Upper lobe of left lung (tissue), 6 donors: ENCODE data around the gene IL1R1. TPM values are rescaled to one million over a fixed set of nuclear protein-coding genes. Genes with fewer than 3 reads are reported as not detected.
A peak's percentile ranks its signal among the peaks of the same experiment; 100 is the strongest.

Source experiments
- ATAC-seq, 2 donors: fragments of 200-7000 bp; cut with Tn5 transposase; one replicate each; pipeline ENCODE4 v1.9.1; 2022; ENCODE audit warnings: mild to moderate bottlenecking in 2 of 2, moderate library complexity in 2 of 2; ENCODE audit not compliant: low FRiP score in 2 of 2
- DNase-seq, 2 donors: peaks; one replicate each; pipeline ENCODE4 v3.0.0-alpha.2; 2019 to 2020
- H3K27ac ChIP-seq, 4 donors: fragments of 200-600 bp; sonication (generic); one replicate each; pipeline ENCODE4 v1.5.1; 2016 to 2019
- H3K27me3 ChIP-seq, 4 donors: fragments of 200-600 bp; sonication (generic); one replicate each; pipeline ENCODE4 v1.5.1; 2017 to 2019
- H3K36me3 ChIP-seq, 4 donors: fragments of 200-600 bp; sonication (generic); one replicate each; pipeline ENCODE4 v1.5.1; 2016 to 2019
- H3K4me1 ChIP-seq, 4 donors: fragments of 200-600 bp; sonication (generic); one replicate each; pipeline ENCODE4 v1.5.1; 2018 to 2019
- H3K4me3 ChIP-seq, 4 donors: fragments of 200-600 bp; sonication (generic); one replicate each; pipeline ENCODE4 v1.5.1; 2017 to 2019; ENCODE audit warnings: mild to moderate bottlenecking in 2 of 4, moderate library complexity in 1 of 4
- H3K9me3 ChIP-seq, 4 donors: fragments of 200-600 bp; sonication (generic); one replicate each; pipeline ENCODE4 v1.5.1; 2018 to 2019
- EP300 ChIP-seq, 4 donors: sonication (generic); formaldehyde crosslinking; IDR thresholded peaks; one replicate each; pipeline ENCODE4 v1.5.1; 2017; ENCODE audit warnings: antibody characterized with exemption in 4 of 4, control low read depth in 2 of 4
- POLR2A ChIP-seq, 4 donors: fragments of 450-650 bp; IDR thresholded peaks; one replicate each; pipeline ENCODE4 v1.5.1; 2016 to 2017; ENCODE audit warnings: antibody characterized with exemption in 4 of 4, mild to moderate bottlenecking in 2 of 4
- POLR2AphosphoS5 ChIP-seq, 2 donors: sonication (generic); formaldehyde crosslinking; IDR thresholded peaks; one replicate each; pipeline ENCODE4 v1.5.1; 2017; ENCODE audit warnings: antibody characterized with exemption in 2 of 2
- WGBS, 2 donors: methylation state at CpG; one replicate each; pipeline ENCODE4 v1.1.5; 2017 to 2018; 5-methylcytosine and 5-hydroxymethylcytosine counted together
- total RNA-seq, 6 donors: library from RNA; depleted of rRNA in 4 of 6; stranded (reverse); fragments of >200 nt in 4 of 6; gene quantifications; one replicate each; pipeline versions ENCODE4 v1.1.0 to v1.2.1, GENCODE V29; 2016 to 2021
- TF ChIP-seq, protein P1 (sequence below), 6 experiments: fragments of 450-650 bp in 4 of 6; fragments of 200-600 bp in 2 of 6; sonication (generic) in 2 of 6; IDR thresholded peaks; one replicate each; pipeline ENCODE4 v1.5.1; 2016 to 2019; ENCODE audit warnings: antibody characterized with exemption in 6 of 6
- donor health status: DM: no; HTN: no; CAD: no; lungs with moderate emphysema.
- donor health status: DM: no; HTN: yes; CAD: no; lungs with severe emphysema.

The IL1R1 gene
- total RNA-seq, 6 donors from 2014 or later = 48.2 to 148 (median 111) TPM

DNA sequence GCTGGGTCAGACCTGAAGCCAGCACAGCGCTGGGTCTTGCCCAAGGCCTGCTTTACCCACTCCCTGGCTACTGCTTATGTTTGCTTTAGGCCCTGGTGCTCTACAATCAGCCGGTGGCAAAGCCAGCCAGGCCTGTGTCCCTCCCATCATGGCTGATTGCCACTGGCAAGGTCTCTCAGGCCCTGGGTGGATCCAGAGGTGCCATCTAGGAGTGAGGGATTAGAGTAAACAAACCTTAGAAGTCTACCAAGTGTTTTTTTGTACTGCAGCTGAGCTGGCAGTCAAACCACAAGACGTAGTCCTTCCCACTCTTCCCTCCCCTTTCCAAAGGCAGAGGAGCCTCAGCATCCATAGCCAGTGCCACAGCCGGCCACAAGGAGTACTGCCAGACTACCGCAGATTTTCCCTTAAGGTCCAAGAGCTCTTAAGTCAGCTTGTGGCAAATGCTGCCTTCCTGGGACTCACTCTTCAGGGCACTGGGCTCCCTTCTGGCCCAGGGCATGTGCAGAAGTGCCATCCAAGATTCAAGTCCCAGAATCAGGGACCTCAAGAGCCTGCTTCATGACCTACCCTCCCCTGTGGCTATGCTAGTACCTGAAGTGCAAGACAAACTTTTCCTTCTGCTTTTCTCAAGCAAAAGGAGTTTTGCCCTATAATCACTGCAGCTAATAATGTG, 64.3 kb downstream of the IL1R1 start:
- peak in 1 of 2 donors; percentile 53 for ATAC-seq
- Histone ChIP-seq H3K27me3 (no peaks in the 10 kb centered on the region), H3K27ac (peak overlapping the region in 1 of 4 donors; percentile 0)

DNA sequence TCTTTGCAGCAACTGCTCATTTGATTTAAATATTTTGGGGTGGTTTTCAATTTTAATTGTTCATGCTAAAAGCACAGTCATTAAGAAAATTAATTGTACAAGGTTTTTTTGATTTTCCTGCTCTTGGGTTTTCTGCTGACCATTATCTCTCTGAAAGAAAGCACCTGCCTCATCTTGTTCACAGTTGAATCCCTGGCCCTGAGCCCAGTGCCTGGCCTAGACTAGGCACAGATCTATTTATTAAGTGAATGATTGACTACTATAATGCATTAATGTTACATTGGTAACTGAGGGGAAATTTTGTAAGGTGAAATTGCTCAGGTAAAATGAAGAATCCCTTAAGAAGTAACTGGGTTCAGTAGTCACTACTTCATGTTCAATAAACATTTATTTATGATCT, 66.2 kb downstream of the IL1R1 start:
- Histone ChIP-seq H3K27ac (no peak overlapping the region), H3K4me1 (no peaks in the 10 kb centered on the region), H3K9me3 (no peaks in the 10 kb centered on the region), H3K36me3 (no peaks in the 10 kb centered on the region), H3K4me3 (no peak overlapping the region), H3K27me3 (no peaks in the 10 kb centered on the region)
- DNase-seq = no peak
- TF ChIP-seq POLR2A (IDR thresholded peaks at IDR 0.05) (no peak), POLR2AphosphoS5 (IDR thresholded peaks at IDR 0.05) (no peak), EP300 (IDR thresholded peaks at IDR 0.05) (no peak)
- TF ChIP-seq, protein P1, sequence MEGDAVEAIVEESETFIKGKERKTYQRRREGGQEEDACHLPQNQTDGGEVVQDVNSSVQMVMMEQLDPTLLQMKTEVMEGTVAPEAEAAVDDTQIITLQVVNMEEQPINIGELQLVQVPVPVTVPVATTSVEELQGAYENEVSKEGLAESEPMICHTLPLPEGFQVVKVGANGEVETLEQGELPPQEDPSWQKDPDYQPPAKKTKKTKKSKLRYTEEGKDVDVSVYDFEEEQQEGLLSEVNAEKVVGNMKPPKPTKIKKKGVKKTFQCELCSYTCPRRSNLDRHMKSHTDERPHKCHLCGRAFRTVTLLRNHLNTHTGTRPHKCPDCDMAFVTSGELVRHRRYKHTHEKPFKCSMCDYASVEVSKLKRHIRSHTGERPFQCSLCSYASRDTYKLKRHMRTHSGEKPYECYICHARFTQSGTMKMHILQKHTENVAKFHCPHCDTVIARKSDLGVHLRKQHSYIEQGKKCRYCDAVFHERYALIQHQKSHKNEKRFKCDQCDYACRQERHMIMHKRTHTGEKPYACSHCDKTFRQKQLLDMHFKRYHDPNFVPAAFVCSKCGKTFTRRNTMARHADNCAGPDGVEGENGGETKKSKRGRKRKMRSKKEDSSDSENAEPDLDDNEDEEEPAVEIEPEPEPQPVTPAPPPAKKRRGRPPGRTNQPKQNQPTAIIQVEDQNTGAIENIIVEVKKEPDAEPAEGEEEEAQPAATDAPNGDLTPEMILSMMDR (IDR thresholded peaks at IDR 0.05) = no peak
- ATAC-seq = no peak

More for the DNA sequence above, 64.3 kb downstream of the IL1R1 start:
- TF ChIP-seq, protein P1 (IDR thresholded peaks at IDR 0.05) = peak in 2 of 6 experiments; percentile 13 to 17
- TF ChIP-seq POLR2A (IDR thresholded peaks at IDR 0.05) = no peak
- no peak overlapping the region for H3K4me3 ChIP-seq
- no peaks in the 10 kb centered on the region for H3K36me3 ChIP-seq
- peak in 1 of 2 donors; percentile 52 for DNase-seq
- WGBS, 2 donors = 38 to 73% methylated on average over 5 of the region's 5 CpGs
- no peaks in the 10 kb centered on the region for H3K4me1 ChIP-seq
- H3K9me3 ChIP-seq = no peaks in the 10 kb centered on the region

DNA sequence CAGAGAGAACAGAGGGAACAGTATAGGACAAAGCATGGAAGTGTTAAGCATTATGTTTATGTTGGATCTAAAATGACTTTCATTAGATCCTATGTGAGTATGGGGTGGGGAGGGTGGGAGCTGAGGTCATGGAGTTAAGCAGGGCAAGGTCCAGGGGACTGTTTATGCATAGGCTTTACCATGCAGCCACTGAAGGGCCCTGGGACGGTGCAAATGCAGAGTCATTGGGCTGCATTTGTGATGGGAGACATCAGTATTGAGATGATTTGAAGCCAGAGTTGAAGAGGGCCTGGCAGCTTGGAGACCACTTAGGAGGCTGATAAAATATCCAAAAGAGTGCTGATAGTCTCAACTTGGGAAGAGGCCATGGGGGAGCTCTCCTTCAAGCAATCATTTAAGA, 66.9 kb downstream of the IL1R1 start:
- DNase-seq (no peak), ATAC-seq (no peak)
- WGBS, 2 donors = 41 to 100% methylated on average over 1 of the region's 1 CpG
- no peaks in the 10 kb centered on the region for H3K4me1 ChIP-seq
- no peak overlapping the region for H3K27ac ChIP-seq
- no peaks in the 10 kb centered on the region for H3K36me3 ChIP-seq
- H3K9me3 ChIP-seq = no peaks in the 10 kb centered on the region
- TF ChIP-seq, protein P1 (IDR thresholded peaks at IDR 0.05) = no peak
- H3K27me3 ChIP-seq = no peaks in the 10 kb centered on the region
- H3K4me3 ChIP-seq = no peak overlapping the region

DNA sequence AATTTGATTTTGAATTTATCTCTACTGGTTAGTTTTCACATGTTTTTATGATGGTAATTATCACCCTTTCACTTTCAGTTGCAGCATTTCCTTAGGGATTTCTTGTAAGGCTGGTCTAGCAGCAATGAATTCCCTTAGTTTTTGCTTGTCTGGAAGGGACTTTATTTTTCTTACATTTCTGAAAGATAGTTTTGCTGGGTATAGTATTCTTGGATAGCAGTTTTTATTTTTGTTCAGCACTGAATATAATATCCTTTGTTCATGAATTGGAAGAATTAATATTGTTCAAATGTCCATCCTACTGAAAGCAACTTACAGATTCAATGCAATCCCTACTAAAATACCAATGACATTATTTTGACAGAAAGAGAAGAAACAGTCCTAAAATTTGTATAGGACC, 74.5 kb downstream of the IL1R1 start:
- ATAC-seq = no peak
- no peaks in the 10 kb centered on the region for H3K4me1 ChIP-seq
- H3K27ac ChIP-seq = no peak overlapping the region
- no peak overlapping the region for H3K4me3 ChIP-seq
- DNase-seq = no peak
- H3K9me3 ChIP-seq = peaks cover 12 to 17% (median 15%) of the 10 kb centered on the region in 4 donors
- no peaks in the 10 kb centered on the region for H3K27me3 ChIP-seq
- H3K36me3 ChIP-seq = no peaks in the 10 kb centered on the region
- TF ChIP-seq, protein P1 (IDR thresholded peaks at IDR 0.05) = no peak
- TF ChIP-seq POLR2A (IDR thresholded peaks at IDR 0.05) (no peak), POLR2AphosphoS5 (IDR thresholded peaks at IDR 0.05) (no peak), EP300 (IDR thresholded peaks at IDR 0.05) (no peak)
